Calu3 (cell line): ENCODE results near the gene ZFYVE26. TPM values are rescaled to one million over a fixed set of nuclear protein-coding genes. Genes with fewer than 3 reads are reported as not detected.
"Not testable (repeated sequence)": the region's sequence is repeated elsewhere in the genome, so short reads cannot be mapped to it uniquely, and the experiment has no call there.

Experiments
- BruUV-seq: library from RNA; stranded (reverse); fragments of 400-500 nt; replicated peaks from 2 replicates; lab custom pipeline; 2021; lab: Mats Ljungman, UMichigan
- CTCF ChIA-PET: fragments of 300-600 bp; sonication (Branson Sonifier 250); formaldehyde crosslinking; loops from one replicate; lab custom pipeline; 2022; ENCODE audit warnings: antibody characterized with exemption; lab: Charles Lee
- DNase-seq: peaks from one replicate; pipeline ENCODE4 v3.0.0; 2022
- H3K27ac Mint-ChIP-seq: one replicate; pipeline ENCODE4 v1.8.0; 2022; ENCODE audit warnings: mixed read lengths; ENCODE audit not compliant: unreplicated experiment
- H3K27me3 Mint-ChIP-seq: one replicate; pipeline ENCODE4 v1.8.0; 2022; ENCODE audit warnings: mixed read lengths; ENCODE audit not compliant: unreplicated experiment
- H3K36me3 Mint-ChIP-seq: one replicate; pipeline ENCODE4 v1.8.0; 2022; ENCODE audit warnings: mild to moderate bottlenecking, moderate library complexity, mixed read lengths; ENCODE audit not compliant: insufficient read depth, unreplicated experiment
- H3K4me1 Mint-ChIP-seq: one replicate; pipeline ENCODE4 v1.8.0; 2022; ENCODE audit warnings: mild to moderate bottlenecking, low read depth, mixed read lengths; ENCODE audit not compliant: unreplicated experiment
- H3K4me3 Mint-ChIP-seq: one replicate; pipeline ENCODE4 v1.8.0; 2022; ENCODE audit warnings: mild to moderate bottlenecking, low read depth, moderate library complexity, mixed read lengths; ENCODE audit not compliant: unreplicated experiment
- H3K9me3 Mint-ChIP-seq: one replicate; pipeline ENCODE4 v1.8.0; 2022; ENCODE audit warnings: low read depth, mixed read lengths; ENCODE audit not compliant: unreplicated experiment
- intact Hi-C: fragments of 100-400 bp; cut with micrococcal nuclease; formaldehyde crosslinking; loops from one replicate; pipeline ENCODE4 v1.10.0; 2022; ENCODE audit not compliant: unreplicated experiment
- total RNA-seq: library from RNA; stranded (reverse); gene quantifications from 2 replicates; pipeline ENCODE4 v1.2.3, GENCODE V29; 2022
- TF ChIP-seq, protein P1 (sequence below): fragments of 200-600 bp; IDR thresholded peaks from one replicate; pipeline ENCODE4 v1.8.0; 2022; ENCODE audit warnings: antibody characterized with exemption; ENCODE audit not compliant: unreplicated experiment

ZFYVE26 gene
- total RNA-seq, 1 experiment from 2014 or later = 19.9 TPM

DNA sequence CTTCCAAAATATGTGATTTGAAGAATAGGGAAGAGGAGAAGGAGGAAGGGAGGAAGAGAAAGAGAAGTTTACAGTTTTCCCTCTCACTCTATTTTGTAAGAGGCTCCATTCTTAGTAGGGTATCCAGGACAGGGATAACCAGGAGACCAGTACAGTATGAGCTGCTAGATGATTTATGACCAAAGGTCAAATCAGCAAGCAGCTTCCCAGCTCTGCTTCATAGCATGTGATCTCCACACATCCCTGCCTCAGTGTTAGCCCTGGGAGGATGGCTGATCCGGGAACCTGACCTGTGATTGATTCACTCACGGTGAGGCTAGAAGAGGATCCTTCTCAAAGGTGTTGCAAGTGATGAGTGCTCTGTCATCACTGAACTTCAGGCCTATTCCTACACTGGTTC is 98.1 kb downstream of the ZFYVE26 start:
- Mint-ChIP-seq H3K4me1 (peaks cover 17% of the 10 kb centered on the region), H3K27ac (no peak overlapping the region), H3K36me3 (no peaks in the 10 kb centered on the region), H3K9me3 (no peaks in the 10 kb centered on the region), H3K4me3 (no peak overlapping the region), H3K27me3 (no peaks in the 10 kb centered on the region)
- CTCF ChIA-PET = no interaction called here
- BruUV-seq = no TSS peak
- TF ChIP-seq, protein P1, sequence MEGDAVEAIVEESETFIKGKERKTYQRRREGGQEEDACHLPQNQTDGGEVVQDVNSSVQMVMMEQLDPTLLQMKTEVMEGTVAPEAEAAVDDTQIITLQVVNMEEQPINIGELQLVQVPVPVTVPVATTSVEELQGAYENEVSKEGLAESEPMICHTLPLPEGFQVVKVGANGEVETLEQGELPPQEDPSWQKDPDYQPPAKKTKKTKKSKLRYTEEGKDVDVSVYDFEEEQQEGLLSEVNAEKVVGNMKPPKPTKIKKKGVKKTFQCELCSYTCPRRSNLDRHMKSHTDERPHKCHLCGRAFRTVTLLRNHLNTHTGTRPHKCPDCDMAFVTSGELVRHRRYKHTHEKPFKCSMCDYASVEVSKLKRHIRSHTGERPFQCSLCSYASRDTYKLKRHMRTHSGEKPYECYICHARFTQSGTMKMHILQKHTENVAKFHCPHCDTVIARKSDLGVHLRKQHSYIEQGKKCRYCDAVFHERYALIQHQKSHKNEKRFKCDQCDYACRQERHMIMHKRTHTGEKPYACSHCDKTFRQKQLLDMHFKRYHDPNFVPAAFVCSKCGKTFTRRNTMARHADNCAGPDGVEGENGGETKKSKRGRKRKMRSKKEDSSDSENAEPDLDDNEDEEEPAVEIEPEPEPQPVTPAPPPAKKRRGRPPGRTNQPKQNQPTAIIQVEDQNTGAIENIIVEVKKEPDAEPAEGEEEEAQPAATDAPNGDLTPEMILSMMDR = no peak
- intact Hi-C loops = no loop called here
- DNase-seq = no peak

DNA sequence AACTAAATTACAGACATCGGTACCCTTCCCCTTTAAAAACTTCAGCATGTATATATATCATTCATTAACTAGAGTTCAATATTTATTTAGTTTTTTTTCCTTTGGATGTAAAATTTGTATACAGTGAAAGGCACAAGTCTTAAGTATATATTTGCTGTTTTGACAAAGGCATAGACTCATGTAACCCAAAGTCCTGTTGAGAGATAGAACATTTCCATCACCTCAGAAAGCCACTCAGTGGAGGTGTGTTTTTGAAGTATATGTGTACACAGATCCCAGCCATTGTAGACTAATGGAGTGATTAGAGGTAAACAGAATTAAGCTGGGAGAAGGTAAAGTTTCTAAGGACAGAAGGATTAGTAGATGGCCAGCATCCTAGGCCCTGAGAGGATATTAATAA is 99.3 kb downstream of the ZFYVE26 start:
- BruUV-seq = no TSS peak
- TF ChIP-seq, protein P1 = no peak
- CTCF ChIA-PET = no interaction called here

DNA sequence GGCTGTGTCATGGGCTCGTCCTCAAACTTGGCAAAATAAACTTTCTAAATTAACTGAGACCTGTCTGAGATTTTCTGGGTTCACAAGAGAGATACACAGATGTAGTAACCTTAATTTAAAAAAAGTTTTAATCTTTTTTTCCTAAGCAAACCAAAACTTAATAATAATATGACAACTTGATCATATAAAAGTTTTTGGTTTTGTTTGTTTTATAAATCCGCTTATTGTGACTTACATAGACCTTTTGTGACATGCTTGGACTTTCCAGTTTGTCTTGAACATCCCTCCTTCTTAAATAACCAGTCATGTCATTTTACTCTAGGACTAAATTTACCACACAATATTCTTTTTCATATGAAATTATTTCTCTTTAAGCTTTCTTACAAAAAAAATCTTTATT is 106.2 kb downstream of the ZFYVE26 start:
- intact Hi-C loops = no loop called here
- H3K36me3 Mint-ChIP-seq = no peaks in the 10 kb centered on the region
- CTCF ChIA-PET = no interaction called here
- no peaks in the 10 kb centered on the region for H3K27me3 Mint-ChIP-seq
- peaks cover 2% of the 10 kb centered on the region for H3K9me3 Mint-ChIP-seq
- BruUV-seq = no TSS peak
- DNase-seq = no peak
- TF ChIP-seq, protein P1 = no peak
- no peak overlapping the region for H3K4me3 Mint-ChIP-seq
- no peak overlapping the region for H3K27ac Mint-ChIP-seq
- peaks cover 3% of the 10 kb centered on the region for H3K4me1 Mint-ChIP-seq

More for the DNA sequence above, 99.3 kb downstream of the ZFYVE26 start:
- Mint-ChIP-seq H3K9me3 (no peaks in the 10 kb centered on the region), H3K36me3 (no peaks in the 10 kb centered on the region), H3K4me3 (no peak overlapping the region), H3K27me3 (no peaks in the 10 kb centered on the region), H3K27ac (no peak overlapping the region), H3K4me1 (peaks cover 17% of the 10 kb centered on the region)
- no peak for DNase-seq
- intact Hi-C loops = no loop called here

DNA sequence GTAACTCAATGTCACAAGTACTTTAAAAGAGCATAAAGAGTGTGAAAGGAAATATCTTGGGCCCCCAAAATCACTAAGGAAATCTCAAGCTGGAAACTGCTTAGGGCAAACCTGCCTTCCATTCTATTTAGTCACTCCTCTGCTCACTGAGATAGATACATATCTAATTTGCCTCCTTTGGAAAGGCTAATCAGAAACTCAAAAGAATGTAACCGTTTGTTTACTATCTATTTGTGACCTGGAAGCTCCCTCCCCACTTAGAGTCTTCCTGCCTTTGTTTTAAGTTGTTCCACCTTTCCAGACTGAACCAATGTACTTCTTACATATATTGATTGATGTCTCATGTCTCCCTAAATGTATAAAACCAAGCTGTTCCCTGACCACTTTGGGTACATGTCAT is 106.6 kb downstream of the ZFYVE26 start:
- DNase-seq, H3K4me1 Mint-ChIP-seq, H3K27ac Mint-ChIP-seq, H3K9me3 Mint-ChIP-seq, BruUV-seq, H3K4me3 Mint-ChIP-seq, H3K36me3 Mint-ChIP-seq, H3K27me3 Mint-ChIP-seq, CTCF ChIA-PET: not testable (repeated sequence)
- intact Hi-C loops = loop anchor here (10.0 kb wide), 1 partner anchor 275 kb away; no protein-coding TSS in a partner anchor

DNA sequence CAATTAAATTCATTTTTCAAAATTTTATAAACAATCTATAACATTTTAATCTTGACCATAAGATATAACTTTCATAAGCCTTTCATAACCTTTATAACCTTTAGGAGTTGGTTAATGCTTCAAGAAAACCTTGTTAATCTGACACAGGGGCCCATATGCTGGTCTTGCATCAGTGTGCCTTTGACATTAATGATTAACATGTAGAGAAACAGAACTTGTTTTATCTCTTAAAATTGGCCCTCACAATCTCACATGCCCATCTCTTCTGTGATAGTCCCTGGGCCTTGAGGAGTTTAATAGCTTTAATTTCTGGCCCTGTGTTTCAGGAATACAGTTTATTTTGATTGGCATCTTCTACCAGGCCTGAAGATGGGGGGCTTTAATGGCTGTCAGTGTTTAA is 107.0 kb downstream of the ZFYVE26 start:
- CTCF ChIA-PET, H3K4me3 Mint-ChIP-seq, H3K9me3 Mint-ChIP-seq, DNase-seq, H3K27ac Mint-ChIP-seq, H3K36me3 Mint-ChIP-seq, BruUV-seq, H3K27me3 Mint-ChIP-seq: not testable (repeated sequence)
- H3K4me1 Mint-ChIP-seq = peaks cover 12% of the 10 kb centered on the region
- intact Hi-C loops = loop anchor here (10.0 kb wide), 1 partner anchor 275 kb away; no protein-coding TSS in a partner anchor
